ENCODE results near the gene USP6NL. TPM values are rescaled to one million over a fixed set of nuclear protein-coding genes. Genes with fewer than 3 reads are reported as not detected.

Gene USP6NL
- total and polyA plus RNA-seq, 2 of the 13 experiments (the other 11 are each of a cell fraction or from before 2014, with no cell fraction given), result 10.5 to 22.9 TPM

GRCh38 chr10:11594589-11595394, 16.7 kb downstream of the USP6NL start (continued):
- peak in 1 of 2 experiments; percentile 40; a peak in 1 of 4 replicates for TF ChIP-seq REST (IDR thresholded peaks at IDR 0.05; ENCODE audit: borderline replicate concordance in 1 of 2, low read depth in 1 of 2, low read length in 2 of 2)
- peak; percentile 65; the same call in 1 of the 2 replicates for TF ChIP-seq RARA (CRISPR knock-in tag; IDR thresholded peaks at IDR 0.05)
- TF ChIP-seq, protein P1, sequence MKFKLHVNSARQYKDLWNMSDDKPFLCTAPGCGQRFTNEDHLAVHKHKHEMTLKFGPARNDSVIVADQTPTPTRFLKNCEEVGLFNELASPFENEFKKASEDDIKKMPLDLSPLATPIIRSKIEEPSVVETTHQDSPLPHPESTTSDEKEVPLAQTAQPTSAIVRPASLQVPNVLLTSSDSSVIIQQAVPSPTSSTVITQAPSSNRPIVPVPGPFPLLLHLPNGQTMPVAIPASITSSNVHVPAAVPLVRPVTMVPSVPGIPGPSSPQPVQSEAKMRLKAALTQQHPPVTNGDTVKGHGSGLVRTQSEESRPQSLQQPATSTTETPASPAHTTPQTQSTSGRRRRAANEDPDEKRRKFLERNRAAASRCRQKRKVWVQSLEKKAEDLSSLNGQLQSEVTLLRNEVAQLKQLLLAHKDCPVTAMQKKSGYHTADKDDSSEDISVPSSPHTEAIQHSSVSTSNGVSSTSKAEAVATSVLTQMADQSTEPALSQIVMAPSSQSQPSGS (CRISPR knock-in tag; IDR thresholded peaks at IDR 0.05), result 0 out of 2 replicates have a peak, but pooled peaks have one; percentile 14
- peak; percentile 54; the same call in 1 of the 2 replicates for TF ChIP-seq PPARG (CRISPR knock-in tag; conservative IDR thresholded peaks at IDR 0.05)
- no peak for TF ChIP-seq ZNF350 (CRISPR knock-in tag; IDR thresholded peaks at IDR 0.05; ENCODE audit: borderline replicate concordance, low read depth)
- TF ChIP-seq, protein P2, sequence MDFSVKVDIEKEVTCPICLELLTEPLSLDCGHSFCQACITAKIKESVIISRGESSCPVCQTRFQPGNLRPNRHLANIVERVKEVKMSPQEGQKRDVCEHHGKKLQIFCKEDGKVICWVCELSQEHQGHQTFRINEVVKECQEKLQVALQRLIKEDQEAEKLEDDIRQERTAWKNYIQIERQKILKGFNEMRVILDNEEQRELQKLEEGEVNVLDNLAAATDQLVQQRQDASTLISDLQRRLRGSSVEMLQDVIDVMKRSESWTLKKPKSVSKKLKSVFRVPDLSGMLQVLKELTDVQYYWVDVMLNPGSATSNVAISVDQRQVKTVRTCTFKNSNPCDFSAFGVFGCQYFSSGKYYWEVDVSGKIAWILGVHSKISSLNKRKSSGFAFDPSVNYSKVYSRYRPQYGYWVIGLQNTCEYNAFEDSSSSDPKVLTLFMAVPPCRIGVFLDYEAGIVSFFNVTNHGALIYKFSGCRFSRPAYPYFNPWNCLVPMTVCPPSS (IDR thresholded peaks at IDR 0.05), result no peak
- TF ChIP-seq GLI4 (CRISPR knock-in tag; IDR thresholded peaks at IDR 0.05; ENCODE audit: borderline replicate concordance), result no peak
- no peak for TF ChIP-seq ZNF274 (CRISPR knock-in tag; IDR thresholded peaks at IDR 0.05)
- TF ChIP-seq SOX13 (IDR thresholded peaks at IDR 0.05), result no peak
- peak in 1 of 2 experiments; percentile 51; a peak in 1 of 4 replicates for TF ChIP-seq SOX13 (CRISPR knock-in tag; conservative IDR thresholded peaks at IDR 0.05 in 1 of 2, IDR thresholded peaks at IDR 0.05 in 1 of 2)
- TF ChIP-seq, protein P3, sequence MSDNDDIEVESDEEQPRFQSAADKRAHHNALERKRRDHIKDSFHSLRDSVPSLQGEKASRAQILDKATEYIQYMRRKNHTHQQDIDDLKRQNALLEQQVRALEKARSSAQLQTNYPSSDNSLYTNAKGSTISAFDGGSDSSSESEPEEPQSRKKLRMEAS (IDR thresholded peaks at IDR 0.05), result 0 out of 2 replicates have a peak, but pooled peaks have one; percentile 33
- no peak for TF ChIP-seq ZNF354B (CRISPR knock-in tag; IDR thresholded peaks at IDR 0.05)
- no peak for TF ChIP-seq HOXD1 (CRISPR knock-in tag; IDR thresholded peaks at IDR 0.05)
- TF ChIP-seq FOXO1 (CRISPR knock-in tag; IDR thresholded peaks at IDR 0.05), result peak; percentile 34; the same call in 1 of the 2 replicates
- TF ChIP-seq MED13 (CRISPR knock-in tag; IDR thresholded peaks at IDR 0.05), result no peak
- TF ChIP-seq ZBTB20 (CRISPR knock-in tag; IDR thresholded peaks at IDR 0.05; ENCODE audit: borderline replicate concordance, low read depth), result peak; percentile 73; the same call in 1 of the 2 replicates
- TF ChIP-seq ZGPAT (CRISPR knock-in tag; IDR thresholded peaks at IDR 0.05), result peak; percentile 69; the same call in 1 of the 2 replicates

All from HepG2 (cell line).